ENCODE results near the gene DHRS12. TPM values are rescaled to one million over a fixed set of nuclear protein-coding genes. Genes with fewer than 3 reads are reported as not detected.

The DHRS12 gene
- total and polyA plus RNA-seq, 8 donors: 4.2 to 27.2 (median 14.1) TPM; not detected in 1

DNA sequence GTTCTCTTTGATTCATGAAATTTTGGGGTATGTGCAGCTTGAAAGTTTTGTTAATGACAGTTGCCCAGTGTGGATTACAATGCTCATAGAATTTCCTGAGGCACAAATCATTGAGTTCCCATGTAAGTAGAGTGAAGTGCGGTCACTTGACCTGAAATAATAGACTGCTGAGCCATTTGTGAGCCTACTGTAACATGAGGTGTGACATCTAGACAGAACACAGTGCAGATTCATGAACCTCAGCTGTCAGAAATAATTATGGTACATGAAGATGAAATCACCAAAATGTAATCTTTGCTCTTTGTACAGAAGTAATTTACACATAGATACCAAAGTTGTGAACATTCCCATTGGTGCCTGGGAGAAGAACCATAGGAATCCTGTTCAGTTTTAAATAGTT lies 84.6 kb downstream of the DHRS12 start:
- DNase-seq: no peak
- Histone ChIP-seq H3K9me3 (no peaks in the 10 kb centered on the region), H3K27ac (no peak overlapping the region), H3K4me1 (peaks cover 0 to 5% (median 2%) of the 10 kb centered on the region in 4 donors), H3K4me3 (no peak overlapping the region), H3K36me3 (peaks cover 0 to 10% (median 7%) of the 10 kb centered on the region in 4 donors), H3K27me3 (no peaks in the 10 kb centered on the region)
- 97 to 100% (median 100%) methylated on average over 1 of the region's 1 CpG for WGBS, 5 donors
- TF ChIP-seq POLR2A (IDR thresholded peaks at IDR 0.05) (no peak), EP300 (IDR thresholded peaks at IDR 0.05) (no peak), POLR2AphosphoS5 (IDR thresholded peaks at IDR 0.05) (no peak)
- TF ChIP-seq, protein P1, sequence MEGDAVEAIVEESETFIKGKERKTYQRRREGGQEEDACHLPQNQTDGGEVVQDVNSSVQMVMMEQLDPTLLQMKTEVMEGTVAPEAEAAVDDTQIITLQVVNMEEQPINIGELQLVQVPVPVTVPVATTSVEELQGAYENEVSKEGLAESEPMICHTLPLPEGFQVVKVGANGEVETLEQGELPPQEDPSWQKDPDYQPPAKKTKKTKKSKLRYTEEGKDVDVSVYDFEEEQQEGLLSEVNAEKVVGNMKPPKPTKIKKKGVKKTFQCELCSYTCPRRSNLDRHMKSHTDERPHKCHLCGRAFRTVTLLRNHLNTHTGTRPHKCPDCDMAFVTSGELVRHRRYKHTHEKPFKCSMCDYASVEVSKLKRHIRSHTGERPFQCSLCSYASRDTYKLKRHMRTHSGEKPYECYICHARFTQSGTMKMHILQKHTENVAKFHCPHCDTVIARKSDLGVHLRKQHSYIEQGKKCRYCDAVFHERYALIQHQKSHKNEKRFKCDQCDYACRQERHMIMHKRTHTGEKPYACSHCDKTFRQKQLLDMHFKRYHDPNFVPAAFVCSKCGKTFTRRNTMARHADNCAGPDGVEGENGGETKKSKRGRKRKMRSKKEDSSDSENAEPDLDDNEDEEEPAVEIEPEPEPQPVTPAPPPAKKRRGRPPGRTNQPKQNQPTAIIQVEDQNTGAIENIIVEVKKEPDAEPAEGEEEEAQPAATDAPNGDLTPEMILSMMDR (IDR thresholded peaks at IDR 0.05): no peak
- intact Hi-C loops (cut with DNase I; ENCODE audit: low total_unique reads): no loop called here

Other genes with a start within 250 kb of the DHRS12 start
- gene WDFY2, start 219.7 kb downstream of the DHRS12 start, total RNA-seq: 10 to 100 TPM in 4 of 5 donors, 1 to 10 TPM in 1; 1.4 to 22.6 (median 19.8) TPM
- gene WDFY2, start 219.7 kb downstream of the DHRS12 start, polyA plus RNA-seq: 1 to 10 TPM; 2.0 to 4.7 (median 4.6) TPM
- under 1 TPM in 1 of 5 donors, not detected in 4; 0.37 TPM for gene TMEM272, start 41.0 kb upstream of the DHRS12 start, total RNA-seq
- under 1 TPM in 1 of 3 donors, not detected in 2; 0.03 TPM for gene TMEM272, start 41.0 kb upstream of the DHRS12 start, polyA plus RNA-seq
- gene CCDC70, start 57.8 kb upstream of the DHRS12 start, total RNA-seq: not detected
- not detected for gene CCDC70, start 57.8 kb upstream of the DHRS12 start, polyA plus RNA-seq
- 10 to 100 TPM in 2 of 5 donors, 1 to 10 TPM in 3; 1.2 to 21.0 (median 8.4) TPM for gene ATP7B, start 207.3 kb upstream of the DHRS12 start, total RNA-seq
- 1 to 10 TPM in 1 of 3 donors, under 1 TPM in 2; 0.62 to 1.5 (median 0.98) TPM for gene ATP7B, start 207.3 kb upstream of the DHRS12 start, polyA plus RNA-seq
- 10 to 100 TPM in 3 of 5 donors, 1 to 10 TPM in 2; 2.9 to 37.4 (median 21.9) TPM for gene ALG11, start 208.2 kb upstream of the DHRS12 start, total RNA-seq
- gene ALG11, start 208.2 kb upstream of the DHRS12 start, polyA plus RNA-seq: 1 to 10 TPM; 1.4 to 2.7 (median 2.3) TPM
- 10 to 100 TPM in 3 of 5 donors, 1 to 10 TPM in 2; 3.5 to 21.7 (median 12.5) TPM for gene UTP14C, start 220.5 kb upstream of the DHRS12 start, total RNA-seq
- gene UTP14C, start 220.5 kb upstream of the DHRS12 start, polyA plus RNA-seq: 1 to 10 TPM; 2.3 to 3.1 (median 2.6) TPM